OCI-LY3 (cell line): ENCODE measurements around the gene UBAC1.

Source experiments
- EZH2phosphoT487 ChIP-seq: fragments of 200-600 bp; shearing (Covaris generic); IDR thresholded peaks from 2 replicates; pipeline ENCODE4 v1.6.1; 2018; ENCODE audit warnings: antibody characterized with exemption, mixed run types, low read depth
- TF ChIP-seq, protein P1 (sequence below): fragments of 200-600, 300-600 bp; sonication (generic); IDR thresholded peaks from 2 replicates; pipeline ENCODE4 v1.5.1; 2014; ENCODE audit warnings: antibody characterized with exemption, low read length, low read depth

GRCh38 chr9:135992486-135993408 is 31.6 kb upstream of the UBAC1 start:
- TF ChIP-seq, protein P1, sequence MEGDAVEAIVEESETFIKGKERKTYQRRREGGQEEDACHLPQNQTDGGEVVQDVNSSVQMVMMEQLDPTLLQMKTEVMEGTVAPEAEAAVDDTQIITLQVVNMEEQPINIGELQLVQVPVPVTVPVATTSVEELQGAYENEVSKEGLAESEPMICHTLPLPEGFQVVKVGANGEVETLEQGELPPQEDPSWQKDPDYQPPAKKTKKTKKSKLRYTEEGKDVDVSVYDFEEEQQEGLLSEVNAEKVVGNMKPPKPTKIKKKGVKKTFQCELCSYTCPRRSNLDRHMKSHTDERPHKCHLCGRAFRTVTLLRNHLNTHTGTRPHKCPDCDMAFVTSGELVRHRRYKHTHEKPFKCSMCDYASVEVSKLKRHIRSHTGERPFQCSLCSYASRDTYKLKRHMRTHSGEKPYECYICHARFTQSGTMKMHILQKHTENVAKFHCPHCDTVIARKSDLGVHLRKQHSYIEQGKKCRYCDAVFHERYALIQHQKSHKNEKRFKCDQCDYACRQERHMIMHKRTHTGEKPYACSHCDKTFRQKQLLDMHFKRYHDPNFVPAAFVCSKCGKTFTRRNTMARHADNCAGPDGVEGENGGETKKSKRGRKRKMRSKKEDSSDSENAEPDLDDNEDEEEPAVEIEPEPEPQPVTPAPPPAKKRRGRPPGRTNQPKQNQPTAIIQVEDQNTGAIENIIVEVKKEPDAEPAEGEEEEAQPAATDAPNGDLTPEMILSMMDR: no peak
- TF ChIP-seq EZH2phosphoT487: no peak
